GM18858 (cell line): ENCODE measurements around the gene HCN3.
"Not testable (repeated sequence)": the region's sequence is repeated elsewhere in the genome, so short reads cannot be mapped to it uniquely, and the experiment has no call there.

Experiments
- ATAC-seq: cut with Tn5 transposase; IDR thresholded peaks from one replicate; pipeline ENCODE4 v1.9.1; 2021; ENCODE audit not compliant: unreplicated experiment

Gene HCN3

DNA sequence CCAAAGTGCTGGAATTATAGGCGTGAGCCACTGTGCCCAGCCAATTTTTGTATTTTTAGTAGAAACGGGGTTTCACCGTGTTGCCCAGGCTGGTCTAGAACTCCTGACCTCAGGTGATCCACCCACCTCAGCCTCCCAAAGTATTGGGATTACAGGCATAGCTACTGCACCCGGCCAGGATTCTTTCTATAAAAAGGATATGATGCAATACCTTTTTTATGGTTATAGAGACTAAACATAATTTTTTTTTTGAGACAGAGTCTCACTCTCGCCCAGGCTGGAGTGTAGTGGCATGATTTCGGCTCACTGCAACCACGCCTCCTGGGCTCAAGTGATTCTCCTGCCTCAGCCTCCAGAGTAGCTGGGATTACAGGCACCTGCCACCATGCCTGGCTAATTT is 51.6 kb downstream of the HCN3 start:
- ATAC-seq, result not testable (repeated sequence)

DNA sequence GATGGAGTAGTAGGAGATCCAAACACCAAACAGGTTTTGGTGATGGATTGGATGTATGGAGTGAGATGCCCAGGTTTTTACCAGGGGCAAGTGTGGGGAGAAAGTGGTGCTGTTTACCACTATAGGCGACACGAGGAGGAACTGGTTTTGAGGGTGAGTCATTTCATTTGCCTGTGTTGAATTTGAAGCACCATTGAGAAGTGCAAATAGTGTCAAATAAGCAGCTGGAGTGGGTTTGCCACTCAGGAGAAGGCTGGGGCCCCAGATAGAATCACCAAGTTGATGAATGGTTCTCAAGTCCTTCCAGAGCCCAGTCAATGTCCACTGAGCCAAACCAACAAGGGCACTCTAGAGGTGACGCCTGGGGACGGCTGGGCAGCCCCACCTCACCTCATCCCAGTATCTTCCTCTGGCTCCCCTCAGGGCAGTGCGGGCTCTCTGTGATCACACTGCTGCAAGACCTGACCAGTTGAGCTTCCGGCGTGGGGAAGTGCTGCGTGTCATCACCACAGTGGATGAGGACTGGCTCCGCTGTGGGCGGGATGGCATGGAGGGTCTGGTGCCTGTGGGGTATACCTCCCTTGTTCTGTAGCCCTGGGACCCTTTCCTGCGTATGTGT is 52.8 kb downstream of the HCN3 start:
- no peak for ATAC-seq

DNA sequence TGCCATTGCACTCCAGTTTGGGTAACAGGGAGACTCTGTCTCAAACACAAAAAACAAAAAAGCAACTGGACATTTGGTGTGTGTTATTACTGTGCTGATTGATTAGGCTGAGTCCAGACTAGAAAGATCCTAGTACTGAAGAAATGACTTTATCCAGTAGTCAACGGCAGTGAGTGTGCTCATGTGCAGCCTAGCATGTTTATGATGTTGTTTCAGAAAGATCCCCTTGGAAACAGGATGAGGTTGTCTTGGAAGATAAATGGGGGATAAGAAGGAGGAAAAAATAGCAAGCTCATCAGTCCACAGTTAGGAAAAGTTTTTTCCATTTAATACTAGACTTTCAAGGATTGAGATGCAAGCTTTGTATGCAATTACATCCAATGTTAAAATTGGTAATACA is 57.7 kb downstream of the HCN3 start:
- ATAC-seq, result no peak
